HT-29 (cell line): ENCODE measurements around the gene SENP1. TPM values are rescaled to one million over a fixed set of nuclear protein-coding genes. Genes with fewer than 3 reads are reported as not detected.

Experiments used
- DNase-seq: peaks from one replicate; pipeline ENCODE4 v3.0.0-alpha.2; 2015; ENCODE audit warnings: low spot score
- small RNA-seq: library from RNA; depleted of rRNA; stranded (forward); fragments of <200 nt; gene quantifications from one replicate; pipeline ENCODE3, GENCODE V24; 2014
- total RNA-seq: library from RNA; depleted of rRNA; stranded (reverse); fragments of >200 nt; shearing (Covaris generic); gene quantifications from 2 replicates; pipeline ENCODE4 v1.2.3, GENCODE V29; 2014; rRNA removed

SENP1 gene
- total RNA-seq, 1 experiment from 2014 or later, result 10.6 TPM

GRCh38 chr12:48001505-48002413 lies 104.1 kb downstream of the SENP1 start:
- DNase-seq, result no peak

DNA sequence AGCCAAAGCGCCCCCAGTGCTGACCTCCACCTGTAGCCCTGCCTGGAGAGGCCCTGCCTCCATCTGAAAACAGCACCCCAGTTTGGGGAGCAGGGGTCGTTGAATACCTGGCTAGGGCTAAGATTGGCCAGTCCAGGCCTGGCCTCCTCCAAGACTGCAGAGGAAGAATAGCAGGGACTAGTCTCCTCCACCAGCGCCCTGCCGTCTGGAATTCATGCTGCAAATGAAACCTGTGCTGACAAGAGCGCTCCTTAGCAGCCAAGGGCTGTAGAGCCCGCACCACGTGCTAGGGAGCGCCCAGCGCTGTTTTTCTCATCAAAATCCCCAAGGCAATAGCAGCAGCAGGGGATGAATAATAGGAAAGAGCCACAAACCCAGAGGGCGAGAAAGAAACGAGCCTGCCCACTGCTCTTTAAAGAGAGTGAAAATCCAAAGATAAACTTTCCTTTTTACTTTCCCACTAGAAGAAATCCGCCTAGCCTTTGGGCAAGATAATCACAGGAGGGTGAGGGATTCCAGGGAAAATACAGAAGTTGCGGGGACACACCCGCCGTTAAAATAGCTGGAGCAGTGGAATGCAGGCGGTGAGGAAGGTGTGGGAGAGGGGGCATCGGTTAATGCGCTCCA lies 104.9 kb downstream of the SENP1 start:
- peak; percentile 46 for DNase-seq

GRCh38 chr12:47999816-48000215 lies 106.1 kb downstream of the SENP1 start:
- no peak for DNase-seq

- no peak for DNase-seq
Observed at GRCh38 chr12:47997321-47997720, 108.6 kb downstream of the SENP1 start.

DNA sequence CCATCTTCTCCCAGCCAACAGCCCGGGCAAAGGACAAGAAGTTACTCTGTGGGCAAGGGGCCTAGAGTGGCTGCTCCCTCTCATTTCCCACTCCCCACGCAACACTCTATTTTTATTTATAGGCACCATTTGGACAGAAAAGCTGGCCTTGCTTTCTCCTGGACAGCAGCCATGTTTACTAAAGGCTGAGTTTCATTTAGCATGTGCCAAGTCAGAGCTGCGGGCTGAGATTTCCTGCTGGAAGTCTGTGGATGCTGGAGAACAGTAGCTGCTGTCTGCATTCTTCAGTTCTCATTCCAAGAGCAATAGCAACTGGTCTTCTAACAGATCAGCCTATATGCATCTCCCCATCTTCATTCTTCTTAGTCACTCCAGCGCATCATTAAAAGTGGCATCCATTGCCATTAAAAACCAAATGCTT lies 109.9 kb downstream of the SENP1 start:
- no peak for DNase-seq

GRCh38 chr12:47993491-47993890 lies 112.4 kb downstream of the SENP1 start:
- DNase-seq, result no peak

Small RNAs within 50 kb of the gene (small RNA-seq; reads per million reads assigned to genes)
- gene MIR6505 (not detected), gene RNU6-1203P (not detected)

Other genes with a start within 250 kb of the SENP1 start
- gene VDR, start 201.1 kb downstream of the SENP1 start, total RNA-seq, result 15.3 and 15.4 TPM in 2 replicates
- 126 and 132 TPM in 2 replicates for gene TMEM106C, start 142.5 kb downstream of the SENP1 start, total RNA-seq
- gene COL2A1, start 101.6 kb downstream of the SENP1 start, total RNA-seq, result not detected in 2 replicates
- 50.4 and 61.8 TPM in 2 replicates for gene PFKM, start 13.3 kb upstream of the SENP1 start, total RNA-seq
- gene ASB8, start 51.4 kb upstream of the SENP1 start, total RNA-seq, result 18.1 and 22.1 TPM in 2 replicates
- not detected in 2 replicates for gene CCDC184, start 77.6 kb upstream of the SENP1 start, total RNA-seq
- gene OR10AD1, start 97.2 kb upstream of the SENP1 start, total RNA-seq, result not detected in 2 replicates
- gene ZNF641, start 244.8 kb upstream of the SENP1 start, total RNA-seq, result 7.5 and 7.7 TPM in 2 replicates